B cell (primary cell): ENCODE measurements around the gene ARR3. TPM values are rescaled to one million over a fixed set of nuclear protein-coding genes. Genes with fewer than 3 reads are reported as not detected.

Experiments used
- ATAC-seq: fragments of 200-7000 bp; cut with Tn5 transposase; one replicate; pipeline ENCODE4 v1.10.0; 2021; ENCODE audit warnings: low read depth, mild to moderate bottlenecking, moderate number of reproducible peaks, moderate library complexity
- CTCF ChIA-PET: fragments of 350-600 bp; sonication (Branson Sonifier 250); formaldehyde crosslinking; loops from one replicate; lab custom pipeline; 2021; ENCODE audit warnings: antibody characterized with exemption, inconsistent platforms; lab: Charles Lee
- POLR2A ChIA-PET: fragments of 350-600 bp; sonication (Branson Sonifier 250); formaldehyde crosslinking; loops from one replicate; lab custom pipeline; 2021; ENCODE audit warnings: antibody characterized with exemption; lab: Charles Lee
- DNase-seq: peaks from one replicate; pipeline ENCODE4 v3.0.0; 2013
- H2AFZ ChIP-seq: 2 replicates; pipeline ENCODE4 v1.6.1; 2012; ENCODE audit warnings: mild to moderate bottlenecking, low read depth, low read length; ENCODE audit not compliant: insufficient read depth, poor library complexity, severe bottlenecking
- H3K27ac ChIP-seq, 2 donors: 1 replicate in 1 of 2; 2 replicates in 1 of 2; pipeline ENCODE4 v1.5.1; 2012 to 2013; ENCODE audit warnings: low read length in 2 of 2, mild to moderate bottlenecking in 2 of 2, moderate library complexity in 1 of 2
- H3K27me3 ChIP-seq, 4 experiments: fragments of 200-600 bp in 1 of 4; sonication (generic) in 1 of 4; replicated peaks in 1 of 4; 1 replicate in 2 of 4; 2 replicates in 2 of 4; pipeline versions ENCODE4 v1.6.1 to v1.7.0; 2013 to 2016; ENCODE audit warnings: low read length in 3 of 4, mild to moderate bottlenecking in 2 of 4, mixed read lengths in 1 of 4, moderate library complexity in 1 of 4; ENCODE audit not compliant: insufficient read depth in 4 of 4, control insufficient read depth in 3 of 4; ENCODE audit errors: control extremely low read depth in 1 of 4
- H3K36me3 ChIP-seq, 2 experiments: replicated peaks in 1 of 2; 1 replicate in 1 of 2; 2 replicates in 1 of 2; pipeline versions ENCODE4 v1.6.1 to v1.7.1; 2013; ENCODE audit warnings: low read length in 1 of 2; ENCODE audit not compliant: insufficient read depth in 2 of 2, control insufficient read depth in 1 of 2; ENCODE audit errors: control extremely low read depth in 1 of 2, extremely low read depth in 1 of 2
- H3K4me1 ChIP-seq, 2 donors: fragments of 200-600 bp in 1 of 2; sonication (generic) in 1 of 2; 1 replicate in 1 of 2; 2 replicates in 1 of 2; pipeline versions ENCODE4 v1.5.1 to v1.6.1; 2013 to 2017; ENCODE audit warnings: low read length in 2 of 2; ENCODE audit not compliant: control insufficient read depth in 2 of 2, insufficient read depth in 2 of 2
- H3K4me2 ChIP-seq: replicated peaks from 2 replicates; pipeline ENCODE3; 2012; ENCODE audit warnings: mild to moderate bottlenecking, low read depth, low read length; ENCODE audit not compliant: poor library complexity, severe bottlenecking
- H3K4me3 ChIP-seq, 5 experiments: fragments of 200-600 bp in 1 of 5; sonication (generic) in 1 of 5; 1 replicate in 3 of 5; 2 replicates in 2 of 5; pipeline versions ENCODE4 v1.5.1 to v1.7.0; 2011 to 2016; ENCODE audit warnings: low read length in 4 of 5, mild to moderate bottlenecking in 4 of 5, low read depth in 2 of 5, control low read depth in 1 of 5, moderate library complexity in 1 of 5; ENCODE audit not compliant: insufficient read depth in 1 of 5; ENCODE audit errors: control extremely low read depth in 1 of 5, extremely low read depth in 1 of 5
- H3K79me2 ChIP-seq: fragments of 200-600 bp; sonication (generic); one replicate; pipeline ENCODE4 v1.6.0; 2016; ENCODE audit warnings: low read length; ENCODE audit not compliant: control insufficient read depth, insufficient read depth
- H3K9ac ChIP-seq: fragments of 200-600 bp; sonication (generic); 2 replicates; pipeline ENCODE4 v1.6.1; 2017; ENCODE audit warnings: mild to moderate bottlenecking, low read length, moderate library complexity
- H3K9me3 ChIP-seq, 3 donors: one replicate each; pipeline versions ENCODE4 v1.6.1 to v1.7.1; 2013; ENCODE audit warnings: low read length in 2 of 3; ENCODE audit not compliant: control insufficient read depth in 2 of 3, insufficient read depth in 1 of 3; ENCODE audit errors: control extremely low read depth in 1 of 3
- H4K20me1 ChIP-seq: 2 replicates; pipeline ENCODE4 v1.6.0; 2012; ENCODE audit warnings: mild to moderate bottlenecking, low read length; ENCODE audit not compliant: insufficient read depth, control insufficient read depth, poor library complexity, severe bottlenecking
- H3K27ac Mint-ChIP-seq: one replicate; pipeline ENCODE4 v1.8.0; 2021; ENCODE audit warnings: mixed read lengths
- H3K27me3 Mint-ChIP-seq: one replicate; pipeline ENCODE4 v1.8.0; 2021; ENCODE audit warnings: mixed read lengths
- H3K4me1 Mint-ChIP-seq: one replicate; pipeline ENCODE4 v1.8.0; 2021; ENCODE audit warnings: mixed read lengths
- H3K4me3 Mint-ChIP-seq: one replicate; pipeline ENCODE4 v1.8.0; 2021; ENCODE audit warnings: mixed read lengths
- H3K9me3 Mint-ChIP-seq: one replicate; pipeline ENCODE4 v1.8.0; 2022; ENCODE audit warnings: mixed read lengths; ENCODE audit not compliant: insufficient read depth
- CTCF ChIP-seq: fragments of 200-600 bp; IDR thresholded peaks from one replicate; pipeline ENCODE4 v1.8.0; 2022; ENCODE audit warnings: antibody characterized with exemption, mild to moderate bottlenecking
- EZH2 ChIP-seq: IDR thresholded peaks from 2 replicates; pipeline ENCODE4 v1.6.1; 2012; ENCODE audit warnings: borderline replicate concordance, low read depth, mild to moderate bottlenecking, moderate library complexity, low read length; ENCODE audit not compliant: insufficient read depth, poor library complexity, severe bottlenecking
- whole genome bisulfite sequencing: methylation state at CpG from one replicate; pipeline ENCODE4 v1.1.5; 2013; ENCODE audit warnings: missing lambda C conversion rate; ENCODE audit not compliant: insufficient coverage; 5-methylcytosine and 5-hydroxymethylcytosine counted together
- intact Hi-C: fragments of 100-400 bp; cut with micrococcal nuclease; formaldehyde crosslinking; loops from one replicate; pipeline ENCODE4 v1.10.0; 2022
- polyA plus RNA-seq: library from polyadenylated mRNA; depleted of rRNA; stranded (reverse); fragments of >200 nt; gene quantifications from 2 replicates; pipeline ENCODE4 v1.2.3, GENCODE V29; 2012
- total RNA-seq, 2 donors: library from RNA; stranded (reverse); fragments of 120-200 nt in 1 of 2; gene quantifications; 1 replicate in 1 of 2; 2 replicates in 1 of 2; pipeline versions ENCODE4 v1.2.3 to v1.2.4, GENCODE V29; 2013 to 2022

The ARR3 gene
- total and polyA plus RNA-seq, 2 donors (not counting 1 experiment from before 2014, with no cell fraction given), result not detected

GRCh38 chrX:70255452-70255851 is 12.7 kb upstream of the ARR3 start:
- ATAC-seq (no peak), DNase-seq (no peak)
- Histone ChIP-seq H3K4me3 (no peak overlapping the region), H3K4me2 (no peak overlapping the region), H3K9me3 (no peaks in the 10 kb centered on the region), H3K27me3 (no peaks in the 10 kb centered on the region), H3K79me2 (no peaks in the 10 kb centered on the region), H3K27ac (no peak overlapping the region), H3K4me1 (no peaks in the 10 kb centered on the region), H4K20me1 (no peaks in the 10 kb centered on the region), H2AFZ (no peak overlapping the region), H3K36me3 (no peaks in the 10 kb centered on the region), H3K9ac (no peak overlapping the region)
- no peak for TF ChIP-seq CTCF
- Mint-ChIP-seq H3K27ac (no peak overlapping the region), H3K4me1 (no peaks in the 10 kb centered on the region), H3K27me3 (no peaks in the 10 kb centered on the region), H3K9me3 (no peaks in the 10 kb centered on the region), H3K4me3 (no peak overlapping the region)
- intact Hi-C loops, result no loop called here
- no CpG with 5 or more reads among the region's 2 CpGs for WGBS
- ChIA-PET POLR2A (no interaction called here), CTCF (no interaction called here)

DNA sequence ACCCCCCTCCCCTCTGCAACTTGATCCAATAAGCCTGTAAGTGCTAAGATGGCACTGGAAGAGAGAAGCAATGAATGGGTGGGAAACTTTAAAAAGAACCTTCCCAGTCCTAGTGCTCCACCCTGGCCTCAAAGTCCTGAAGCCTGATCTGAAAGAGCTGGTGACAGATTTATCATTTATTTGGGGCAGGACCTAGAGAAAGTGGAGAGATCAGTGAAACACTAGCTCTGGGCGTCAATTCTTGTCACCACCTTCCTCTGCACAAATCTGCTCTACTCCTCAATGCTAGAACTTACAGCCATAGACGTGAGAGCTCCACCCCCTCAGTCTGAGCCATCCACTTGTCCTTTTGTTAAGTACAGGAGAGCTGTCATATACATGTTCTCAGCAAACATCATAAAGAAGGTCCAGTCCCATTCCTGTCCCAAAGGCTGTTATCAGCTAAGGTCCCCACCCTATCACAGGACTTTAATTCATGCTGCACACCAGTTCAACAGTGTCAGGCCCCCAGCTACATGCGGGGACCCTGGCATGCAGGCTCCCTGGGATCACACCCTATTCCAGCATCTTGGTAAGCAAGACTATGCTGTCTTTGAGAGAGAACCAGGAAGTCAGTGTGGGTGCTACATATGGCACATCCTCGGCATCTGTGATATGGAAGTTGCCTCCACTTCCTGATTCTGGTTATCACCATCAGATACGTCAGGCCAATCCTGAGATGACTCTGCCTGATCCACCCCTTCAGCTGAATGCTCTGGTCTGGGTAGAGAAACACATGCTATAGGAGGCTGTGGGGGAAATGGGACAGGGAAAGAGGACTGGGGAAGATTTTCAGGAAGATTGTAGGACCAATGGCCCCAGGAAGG is 10.5 kb upstream of the ARR3 start:
- Mint-ChIP-seq H3K4me1 (no peaks in the 10 kb centered on the region), H3K27ac (no peak overlapping the region), H3K4me3 (no peak overlapping the region), H3K27me3 (no peaks in the 10 kb centered on the region), H3K9me3 (no peaks in the 10 kb centered on the region)
- Histone ChIP-seq H3K79me2 (no peaks in the 10 kb centered on the region), H3K9me3 (no peaks in the 10 kb centered on the region), H3K4me1 (no peaks in the 10 kb centered on the region), H3K9ac (no peak overlapping the region), H3K36me3 (no peaks in the 10 kb centered on the region), H3K4me3 (no peak overlapping the region), H2AFZ (no peak overlapping the region), H4K20me1 (no peaks in the 10 kb centered on the region), H3K4me2 (no peak overlapping the region), H3K27ac (no peak overlapping the region), H3K27me3 (no peaks in the 10 kb centered on the region)
- ATAC-seq, result no peak
- no peak for DNase-seq
- CTCF ChIA-PET, result no interaction called here
- POLR2A ChIA-PET, result no interaction called here
- WGBS, result 100% methylated on average over 1 of the region's 5 CpGs
- intact Hi-C loops, result no loop called here
- TF ChIP-seq EZH2 (no peak), CTCF (no peak)
